Thyroid gland (tissue), 4 donors: ENCODE measurements around the gene DTL. TPM values are rescaled to one million over a fixed set of nuclear protein-coding genes. Genes with fewer than 3 reads are reported as not detected.

Experiments used
- DNase-seq, 2 donors: peaks; one replicate each; pipeline ENCODE4 v3.0.0-alpha.2; 2019
- H3K27ac ChIP-seq, 3 donors: fragments of 200-600 bp; sonication (generic); 1 replicate in 2 of 3; 2 replicates in 1 of 3; pipeline ENCODE4 v1.5.1; 2016 to 2019; ENCODE audit warnings: mild to moderate bottlenecking in 1 of 3, moderate library complexity in 1 of 3
- H3K27me3 ChIP-seq: fragments of 200-600 bp; sonication (generic); one replicate; pipeline ENCODE4 v1.5.1; 2019
- H3K36me3 ChIP-seq, 2 donors: fragments of 200-600 bp; sonication (generic); one replicate each; pipeline ENCODE4 v1.5.1; 2016 to 2019
- H3K4me1 ChIP-seq, 2 donors: fragments of 200-600 bp; sonication (generic); one replicate each; pipeline ENCODE4 v1.5.1; 2017 to 2019
- H3K4me3 ChIP-seq, 3 donors: fragments of 200-600 bp; sonication (generic); replicated peaks in 1 of 3; 1 replicate in 2 of 3; 2 replicates in 1 of 3; pipeline ENCODE4 v1.5.1; 2016; ENCODE audit warnings: mild to moderate bottlenecking in 1 of 3
- H3K9me3 ChIP-seq: fragments of 200-600 bp; sonication (generic); one replicate; pipeline ENCODE4 v1.5.1; 2017
- POLR2A ChIP-seq, 2 donors: fragments of 450-650 bp; IDR thresholded peaks; one replicate each; pipeline ENCODE4 v1.6.1; 2017; ENCODE audit warnings: antibody characterized with exemption in 2 of 2, mild to moderate bottlenecking in 2 of 2, moderate library complexity in 1 of 2
- WGBS, 2 donors: methylation state at CpG; one replicate each; pipeline ENCODE4 v1.1.5; 2017; 5-methylcytosine and 5-hydroxymethylcytosine counted together
- intact Hi-C: fragments of 100-400 bp; cut with DNase I; formaldehyde crosslinking; loops from one replicate; pipeline ENCODE4 v1.15.1; 2023
- total RNA-seq, 4 donors: library from RNA; depleted of rRNA; stranded (reverse); fragments of >200 nt; gene quantifications; one replicate each; pipeline ENCODE4 v1.2.3, GENCODE V29; 2016
- TF ChIP-seq, protein P1 (sequence below), 6 experiments: fragments of 200-600 bp in 3 of 6; fragments of 450-650 bp in 3 of 6; sonication (generic) in 3 of 6; IDR thresholded peaks; one replicate each; pipeline ENCODE4 v1.5.1; 2016 to 2019; ENCODE audit warnings: antibody characterized with exemption in 6 of 6, mild to moderate bottlenecking in 2 of 6, inconsistent platforms in 1 of 6, moderate library complexity in 1 of 6

The DTL gene
- total RNA-seq, 4 donors from 2014 or later: 1.2 to 3.9 (median 2.1) TPM

- no peak for DNase-seq
- H3K27me3 ChIP-seq: no peaks in the 10 kb centered on the region
- H3K4me3 ChIP-seq: no peak overlapping the region
- no peaks in the 10 kb centered on the region for H3K4me1 ChIP-seq
- intact Hi-C loops: no loop called here
- TF ChIP-seq POLR2A (IDR thresholded peaks at IDR 0.05): no peak
- TF ChIP-seq, protein P1, sequence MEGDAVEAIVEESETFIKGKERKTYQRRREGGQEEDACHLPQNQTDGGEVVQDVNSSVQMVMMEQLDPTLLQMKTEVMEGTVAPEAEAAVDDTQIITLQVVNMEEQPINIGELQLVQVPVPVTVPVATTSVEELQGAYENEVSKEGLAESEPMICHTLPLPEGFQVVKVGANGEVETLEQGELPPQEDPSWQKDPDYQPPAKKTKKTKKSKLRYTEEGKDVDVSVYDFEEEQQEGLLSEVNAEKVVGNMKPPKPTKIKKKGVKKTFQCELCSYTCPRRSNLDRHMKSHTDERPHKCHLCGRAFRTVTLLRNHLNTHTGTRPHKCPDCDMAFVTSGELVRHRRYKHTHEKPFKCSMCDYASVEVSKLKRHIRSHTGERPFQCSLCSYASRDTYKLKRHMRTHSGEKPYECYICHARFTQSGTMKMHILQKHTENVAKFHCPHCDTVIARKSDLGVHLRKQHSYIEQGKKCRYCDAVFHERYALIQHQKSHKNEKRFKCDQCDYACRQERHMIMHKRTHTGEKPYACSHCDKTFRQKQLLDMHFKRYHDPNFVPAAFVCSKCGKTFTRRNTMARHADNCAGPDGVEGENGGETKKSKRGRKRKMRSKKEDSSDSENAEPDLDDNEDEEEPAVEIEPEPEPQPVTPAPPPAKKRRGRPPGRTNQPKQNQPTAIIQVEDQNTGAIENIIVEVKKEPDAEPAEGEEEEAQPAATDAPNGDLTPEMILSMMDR (IDR thresholded peaks at IDR 0.05): no peak
- no peak overlapping the region for H3K27ac ChIP-seq
- no peaks in the 10 kb centered on the region for H3K36me3 ChIP-seq
- WGBS, 2 donors: 94 to 98% methylated on average over 2 of the region's 2 CpGs
- H3K9me3 ChIP-seq: no peaks in the 10 kb centered on the region
Observed at GRCh38 chr1:212045981-212046380, 10.4 kb downstream of the DTL start.

- Histone ChIP-seq H3K4me1 (no peaks in the 10 kb centered on the region), H3K36me3 (no peaks in the 10 kb centered on the region), H3K4me3 (no peak overlapping the region), H3K27me3 (no peaks in the 10 kb centered on the region), H3K27ac (no peak overlapping the region), H3K9me3 (no peaks in the 10 kb centered on the region)
- TF ChIP-seq, protein P1 (IDR thresholded peaks at IDR 0.05): no peak
- no peak for TF ChIP-seq POLR2A (IDR thresholded peaks at IDR 0.05)
- WGBS, 2 donors: 91 to 93% methylated on average over 1 of the region's 1 CpG
- intact Hi-C loops: no loop called here
- no peak for DNase-seq
Observed at GRCh38 chr1:212053993-212054392, 18.4 kb downstream of the DTL start.

DNA sequence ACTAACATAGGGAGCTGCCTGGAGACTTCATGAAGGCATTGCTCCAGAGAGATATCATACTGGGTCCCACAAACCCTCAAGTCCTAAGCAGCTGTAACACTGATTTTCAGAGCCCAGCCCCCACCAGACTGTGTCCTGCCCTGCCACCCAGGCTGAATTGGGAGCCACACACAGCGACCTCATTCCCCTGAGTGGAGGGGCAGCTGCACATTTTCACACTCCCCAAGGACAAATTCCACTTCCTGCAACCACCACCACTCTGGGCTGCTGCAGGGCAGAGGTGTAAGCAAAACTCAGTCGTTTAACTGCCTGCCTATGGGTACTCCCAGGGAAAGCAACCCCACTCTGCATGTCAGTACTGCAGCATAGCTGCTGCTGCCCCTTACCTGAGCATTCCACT is 19.8 kb downstream of the DTL start:
- 100% methylated on average over 2 of the region's 2 CpGs for WGBS, 2 donors
- no peak overlapping the region for H3K27ac ChIP-seq
- intact Hi-C loops: loop anchor here (5.0 kb wide), 1 partner anchor 397 kb away; no protein-coding TSS in a partner anchor
- H3K9me3 ChIP-seq: no peaks in the 10 kb centered on the region
- no peaks in the 10 kb centered on the region for H3K27me3 ChIP-seq
- no peaks in the 10 kb centered on the region for H3K36me3 ChIP-seq
- DNase-seq: no peak
- H3K4me3 ChIP-seq: no peak overlapping the region
- no peak for TF ChIP-seq POLR2A (IDR thresholded peaks at IDR 0.05)
- TF ChIP-seq, protein P1 (IDR thresholded peaks at IDR 0.05): no peak
- H3K4me1 ChIP-seq: no peaks in the 10 kb centered on the region

DNA sequence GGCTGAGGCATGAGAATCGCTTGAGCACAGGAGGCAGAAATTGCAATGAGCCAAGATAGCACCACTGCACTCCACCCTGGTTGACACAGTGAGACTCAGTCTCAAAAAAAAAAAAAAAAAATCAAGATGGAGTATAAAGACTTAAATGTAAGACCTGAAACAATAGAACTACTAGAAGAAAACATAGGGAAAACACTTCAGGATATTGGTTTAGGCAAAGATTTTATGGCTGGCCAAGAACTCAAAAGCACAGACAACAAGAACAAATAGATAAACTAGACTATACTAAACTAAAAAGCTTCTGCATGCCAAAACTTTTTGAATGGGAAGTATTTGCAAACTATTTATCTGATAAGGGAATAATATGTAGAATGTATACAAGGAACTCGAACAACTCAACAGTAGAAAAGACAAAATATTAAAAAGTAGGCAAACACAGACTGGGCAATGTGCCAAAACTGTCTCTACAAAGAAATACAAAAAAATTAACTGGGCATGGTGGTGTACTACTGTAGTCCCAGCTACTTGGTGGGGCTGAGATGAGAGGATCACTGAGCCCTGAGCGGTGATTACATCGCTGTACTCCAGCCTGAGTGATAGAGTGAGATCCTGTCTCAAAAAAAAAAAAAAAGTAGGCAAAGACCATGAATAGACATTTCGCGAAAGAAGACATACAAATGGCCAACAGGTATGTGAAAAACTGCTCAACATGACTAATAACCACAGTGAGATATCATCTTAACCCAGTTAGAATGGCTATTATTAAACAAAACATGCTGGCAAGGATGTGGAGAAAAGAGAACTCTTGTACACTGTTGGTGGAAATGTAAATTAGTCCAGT is 25.3 kb downstream of the DTL start:
- TF ChIP-seq, protein P1 (IDR thresholded peaks at IDR 0.05): no peak
- no peak for TF ChIP-seq POLR2A (IDR thresholded peaks at IDR 0.05)
- Histone ChIP-seq H3K36me3 (no peaks in the 10 kb centered on the region), H3K27ac (no peak overlapping the region), H3K4me3 (no peak overlapping the region), H3K9me3 (no peaks in the 10 kb centered on the region), H3K4me1 (no peaks in the 10 kb centered on the region), H3K27me3 (no peaks in the 10 kb centered on the region)
- no peak for DNase-seq
- intact Hi-C loops: no loop called here
- 78 to 79% methylated on average over 6 of the region's 6 CpGs for WGBS, 2 donors

GRCh38 chr1:212062832-212063438 is 27.4 kb downstream of the DTL start:
- Histone ChIP-seq H3K4me1 (no peaks in the 10 kb centered on the region), H3K27me3 (no peaks in the 10 kb centered on the region), H3K27ac (no peak overlapping the region), H3K36me3 (no peaks in the 10 kb centered on the region), H3K4me3 (no peak overlapping the region), H3K9me3 (no peaks in the 10 kb centered on the region)
- WGBS, 2 donors: 85% methylated on average over 5 of the region's 5 CpGs
- DNase-seq: no peak
- TF ChIP-seq POLR2A (IDR thresholded peaks at IDR 0.05): no peak
- TF ChIP-seq, protein P1 (IDR thresholded peaks at IDR 0.05): peak; percentile 46 to 76 (median 66)
- intact Hi-C loops: no loop called here
